HG02852 (cell line): ENCODE data around the gene ACTN4.

Source experiments
- ATAC-seq: cut with Tn5 transposase; IDR thresholded peaks from one replicate; pipeline ENCODE4 v1.9.1; 2021; ENCODE audit warnings: mild to moderate bottlenecking, moderate library complexity; ENCODE audit not compliant: unreplicated experiment

Gene ACTN4

GRCh38 chr19:38693380-38694223, 46.2 kb downstream of the ACTN4 start:
- no peak for ATAC-seq

- no peak for ATAC-seq
These were observed 47.9 kb downstream of the ACTN4 start for GRCh38 chr19:38695317-38695683.

- no peak for ATAC-seq
These were observed 48.6 kb downstream of the ACTN4 start for GRCh38 chr19:38695832-38696728.

GRCh38 chr19:38696729-38697055, 49.2 kb downstream of the ACTN4 start:
- ATAC-seq, result no peak

DNA sequence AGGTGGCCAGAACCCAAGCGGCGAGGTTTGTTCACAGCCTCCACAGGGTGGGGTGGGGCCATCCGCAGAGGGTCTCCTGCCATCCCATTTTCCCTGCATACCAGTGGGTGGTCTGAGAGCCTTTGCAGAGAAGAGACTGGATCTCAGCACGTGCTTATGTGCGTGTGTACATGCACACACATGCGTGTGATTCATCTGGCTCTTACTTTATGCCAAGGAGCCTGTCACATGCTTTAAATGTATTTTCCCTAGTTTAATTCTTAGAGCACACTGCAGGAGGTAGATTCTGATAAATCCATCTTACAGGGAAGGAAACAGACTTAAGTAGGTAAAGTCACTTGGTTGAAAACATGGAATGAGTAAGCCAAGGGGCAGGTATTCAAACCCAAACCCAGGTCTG, 49.7 kb downstream of the ACTN4 start:
- no peak for ATAC-seq

DNA sequence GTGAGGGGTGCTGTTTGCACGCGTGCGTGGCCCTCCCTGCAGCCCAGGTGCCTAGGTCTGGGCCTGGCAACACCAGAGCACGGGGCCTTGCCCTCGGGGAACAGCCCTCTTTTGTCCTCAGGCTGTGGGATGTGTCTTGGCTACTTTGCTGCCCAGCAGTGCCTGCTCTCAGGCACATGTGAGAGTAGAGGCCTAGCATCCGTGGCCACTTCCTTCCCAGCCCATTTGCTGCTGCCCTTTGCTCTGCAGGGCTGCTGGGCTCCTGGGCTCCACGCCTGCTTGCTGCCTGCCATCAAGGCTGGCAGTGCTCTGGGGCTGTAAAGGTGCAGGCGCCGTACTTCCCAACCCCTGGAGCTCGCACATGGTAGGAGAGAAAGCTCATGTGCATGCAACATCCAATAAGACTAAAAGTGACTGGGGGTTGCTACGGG, 50.2 kb downstream of the ACTN4 start:
- no peak for ATAC-seq

DNA sequence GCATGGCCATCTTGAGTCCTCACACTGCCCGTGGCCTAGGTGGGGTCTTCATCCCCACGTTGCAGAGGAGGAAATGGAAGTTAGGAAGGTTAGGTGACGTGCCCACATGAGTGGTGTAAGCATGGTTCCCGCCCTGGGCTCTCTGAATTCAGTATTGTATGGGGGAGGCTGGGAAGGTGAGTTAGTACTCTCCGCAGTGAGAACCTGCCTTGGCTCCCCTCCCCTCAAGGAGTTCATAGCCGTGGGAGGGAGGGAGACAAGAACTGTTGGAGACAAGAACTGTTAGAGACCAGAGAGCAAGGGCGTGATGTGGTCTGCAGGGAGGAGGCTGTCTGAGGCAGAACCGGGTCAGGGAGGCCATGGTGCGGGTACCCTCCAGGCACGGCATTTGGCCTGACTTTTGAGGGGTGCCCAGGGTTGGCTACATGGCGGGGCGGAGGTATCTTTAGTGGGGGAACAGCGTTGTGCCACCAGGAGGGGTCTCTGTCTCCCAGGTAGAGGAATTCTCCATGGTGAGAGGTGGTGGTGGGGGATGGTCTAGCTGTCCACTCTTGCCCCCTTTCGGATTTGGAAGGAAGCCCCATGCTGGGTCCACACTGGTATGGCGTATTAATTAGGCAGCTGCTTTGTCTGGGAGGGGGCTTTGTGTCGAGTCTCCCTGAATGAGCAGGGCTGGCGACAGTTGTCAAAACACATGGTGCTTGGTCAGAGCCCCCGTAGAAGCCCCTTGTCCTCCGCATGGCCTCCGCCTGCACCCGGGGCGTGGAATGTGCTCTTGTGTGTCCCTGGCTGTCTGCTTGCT, 51.0 kb downstream of the ACTN4 start:
- ATAC-seq, result no peak

GRCh38 chr19:38699027-38699346, 51.5 kb downstream of the ACTN4 start:
- ATAC-seq, result no peak

DNA sequence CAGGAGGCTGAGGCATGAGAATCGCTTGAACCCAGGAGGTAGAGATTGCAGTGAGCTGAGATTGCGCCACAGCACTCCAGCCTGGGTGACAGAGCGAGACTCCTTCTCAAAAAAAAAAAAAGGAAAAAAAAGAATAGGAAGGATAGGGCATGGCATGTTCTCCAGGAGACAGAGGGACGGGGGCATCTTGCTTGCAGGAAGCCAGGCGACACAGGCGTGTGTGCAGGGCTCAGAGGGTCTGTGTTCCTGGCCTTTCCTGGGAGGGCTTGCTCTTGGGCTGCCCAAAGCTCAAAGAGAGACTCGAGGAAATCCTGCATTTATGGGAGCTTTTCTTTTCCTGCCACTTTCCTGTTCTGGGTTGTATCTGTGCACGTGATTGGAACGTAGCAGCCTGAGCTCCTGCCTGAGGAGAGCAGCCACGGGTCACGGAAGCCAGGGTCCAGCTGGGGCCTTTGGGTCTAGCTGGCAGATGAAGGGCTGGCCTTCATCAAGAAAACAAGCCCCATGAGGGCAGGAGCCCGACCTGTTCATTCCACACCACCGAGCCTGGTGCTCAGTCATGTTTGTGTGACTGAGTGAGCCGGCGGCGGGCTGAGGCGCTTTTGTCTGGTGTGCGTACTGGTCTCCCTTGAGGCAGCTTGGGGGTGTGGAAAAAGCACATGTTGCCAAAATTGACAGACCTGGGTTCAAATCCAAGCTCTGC, 52.3 kb downstream of the ACTN4 start:
- ATAC-seq, result no peak

- no peak for ATAC-seq
These were observed 53.0 kb downstream of the ACTN4 start for GRCh38 chr19:38700350-38700901.

GRCh38 chr19:38700902-38701454, 53.5 kb downstream of the ACTN4 start:
- no peak for ATAC-seq

DNA sequence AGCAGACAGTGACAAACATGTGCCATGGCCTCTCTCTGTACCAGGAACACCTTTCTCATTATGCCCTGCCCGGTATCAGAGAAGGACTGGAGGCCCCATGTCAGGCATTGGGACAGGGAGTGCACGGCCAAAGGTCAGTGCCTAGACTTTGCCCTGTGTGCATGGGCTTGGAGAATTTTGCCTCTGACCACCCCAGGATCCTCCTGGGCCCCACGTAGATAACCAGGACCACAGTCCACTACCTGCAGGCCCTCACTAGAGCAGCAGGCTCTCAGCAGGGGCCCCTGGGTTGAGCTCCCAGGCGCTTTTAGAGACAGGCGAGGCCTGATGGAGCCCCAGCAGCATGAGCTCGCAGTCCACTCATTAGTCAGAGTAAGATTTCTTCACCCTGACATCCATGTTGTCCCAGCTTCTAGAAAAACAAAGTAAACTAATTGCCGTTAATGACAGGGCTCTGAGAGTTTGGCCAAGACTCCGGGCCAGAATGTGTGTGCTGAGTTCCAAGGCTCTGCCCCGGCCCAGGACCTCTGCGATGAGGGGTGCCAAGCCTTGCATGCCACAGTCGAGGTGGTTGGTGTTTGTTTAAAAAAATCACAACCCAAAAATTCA, 54.1 kb downstream of the ACTN4 start:
- no peak for ATAC-seq

DNA sequence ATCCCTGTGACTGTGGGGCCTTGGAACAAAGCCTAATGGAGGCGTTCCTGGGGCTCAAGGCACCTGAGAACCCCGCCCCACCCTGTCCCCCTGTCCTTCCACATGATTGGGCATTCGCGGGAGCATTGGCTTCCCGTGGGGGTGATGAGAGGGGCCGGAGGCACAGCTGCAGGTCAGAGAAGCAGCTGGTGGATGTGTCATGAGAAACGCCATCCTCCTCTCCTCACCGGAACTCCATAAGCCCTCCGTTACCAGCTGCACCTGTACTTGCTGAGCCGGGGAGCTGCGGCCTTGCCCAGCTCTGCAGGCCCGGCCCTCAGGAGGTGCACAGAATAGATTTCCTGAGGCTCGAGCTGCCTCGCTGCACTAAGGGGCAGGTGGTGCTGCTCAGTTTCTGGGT, 54.8 kb downstream of the ACTN4 start:
- ATAC-seq, result no peak

GRCh38 chr19:38703509-38703908, 56.1 kb downstream of the ACTN4 start:
- ATAC-seq, result no peak

DNA sequence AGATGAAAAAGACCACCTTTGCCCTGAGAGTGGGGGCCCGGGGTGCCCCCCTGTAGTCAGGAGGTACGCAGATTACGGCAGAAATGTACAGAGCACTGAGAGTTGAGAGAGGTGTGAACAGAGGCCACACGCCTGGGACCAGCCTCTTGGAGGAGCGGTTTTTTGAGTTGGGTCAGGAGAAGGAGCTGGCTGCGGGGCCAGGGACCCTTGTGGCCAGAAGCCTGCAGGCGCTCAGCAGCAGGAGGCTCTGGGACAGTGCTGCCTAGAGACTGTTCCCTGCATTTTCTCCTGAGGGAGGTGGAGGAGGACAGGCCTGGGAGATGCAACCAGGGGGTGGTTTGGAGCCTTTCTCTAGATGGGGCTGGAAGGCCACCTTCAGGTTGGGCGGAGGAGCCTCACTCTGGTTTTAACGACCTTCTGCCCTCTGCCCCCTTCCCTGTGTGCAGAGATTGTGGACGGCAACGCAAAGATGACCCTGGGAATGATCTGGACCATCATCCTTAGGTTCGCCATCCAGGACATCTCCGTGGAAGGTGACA, 57.1 kb downstream of the ACTN4 start:
- no peak for ATAC-seq

- no peak for ATAC-seq
These were observed 58.0 kb downstream of the ACTN4 start for GRCh38 chr19:38705197-38706019.

DNA sequence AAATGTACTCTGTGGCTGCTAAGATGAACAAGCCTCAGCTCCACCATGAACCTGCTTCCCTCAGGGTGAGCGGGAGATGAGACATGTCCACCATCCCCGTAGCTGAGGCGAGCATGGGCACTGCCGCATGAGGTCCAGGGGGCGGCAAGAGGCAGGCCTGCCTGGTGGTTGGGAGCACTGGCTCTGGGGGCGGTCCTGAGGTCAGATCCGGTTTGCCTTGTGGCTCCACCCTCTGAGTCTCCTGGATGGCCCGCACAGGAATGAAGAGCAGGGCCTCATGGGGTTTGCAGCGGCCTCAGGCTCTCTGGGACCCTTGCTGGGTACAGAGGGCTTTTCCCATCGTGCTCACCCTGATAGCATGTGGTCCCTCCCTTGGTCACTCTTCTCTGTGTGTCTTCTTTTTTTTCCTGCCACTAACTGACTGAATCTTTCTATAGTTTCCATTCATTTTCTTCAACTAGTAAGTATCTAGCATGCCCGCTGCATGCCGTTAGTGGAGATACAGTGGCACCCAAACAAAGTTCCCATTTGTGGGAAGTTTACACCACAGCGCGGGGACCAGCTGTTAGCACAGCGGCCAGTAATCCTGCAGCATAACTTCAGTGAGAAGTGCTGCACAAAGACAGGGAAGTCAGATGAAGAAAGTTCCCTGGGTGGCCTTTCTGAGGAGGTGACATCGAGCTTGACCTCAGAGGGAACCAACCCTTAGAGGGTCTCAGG, 59.5 kb downstream of the ACTN4 start:
- no peak for ATAC-seq

DNA sequence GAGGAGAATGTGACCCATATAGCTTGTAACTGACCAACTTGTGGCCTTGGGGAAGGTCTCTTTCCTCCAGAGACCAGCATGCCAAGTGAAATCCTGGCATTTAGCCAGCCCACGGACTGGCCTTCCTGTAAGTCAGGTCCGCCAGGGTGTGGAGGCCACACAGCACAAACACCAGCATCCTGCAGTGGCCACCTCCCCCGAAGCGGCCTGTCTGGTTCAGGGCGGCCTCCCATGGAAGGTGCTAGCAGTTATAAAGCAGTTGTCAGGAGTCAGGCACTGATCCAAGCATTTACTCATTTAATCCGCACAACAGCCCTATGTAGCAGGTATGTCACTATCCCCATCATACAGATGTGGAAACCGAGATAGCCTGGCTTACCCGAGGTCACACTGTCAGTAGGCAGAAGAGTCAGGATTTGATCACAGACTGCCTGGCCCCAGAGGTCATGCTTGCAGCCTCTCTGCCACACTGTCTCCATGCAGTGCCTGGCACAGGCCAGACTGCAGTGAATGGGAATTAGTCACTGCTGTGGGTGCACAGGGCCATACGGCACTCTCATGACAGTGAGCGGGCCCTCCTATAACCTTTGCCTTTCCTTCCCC, 60.2 kb downstream of the ACTN4 start:
- ATAC-seq, result no peak
